ENCODE measurements around the gene MACF1. TPM values are rescaled to one million over a fixed set of nuclear protein-coding genes. Genes with fewer than 3 reads are reported as not detected.

MACF1 gene
- total RNA-seq, 1 experiment from 2014 or later: 104 TPM

- no peak overlapping the region for H3K4me3 Mint-ChIP-seq (ENCODE audit: unreplicated experiment)
- DNase-seq: no peak
- TF ChIP-seq CTCF (IDR thresholded peaks at IDR 0.05; ENCODE audit: insufficient read depth in 1 of 2, low read depth in 1 of 2, low read length in 1 of 2, severe bottlenecking in 1 of 2, unreplicated experiment in 1 of 2): no peak
- BruUV-seq (replicated peaks): no TSS peak
- CTCF ChIA-PET: no interaction called here
- H3K4me3 ChIP-seq (ENCODE audit: low read depth, low read length): no peak overlapping the region
- no peaks in the 10 kb centered on the region for H3K27me3 Mint-ChIP-seq (ENCODE audit: insufficient read depth, unreplicated experiment)
- no peaks in the 10 kb centered on the region for H3K36me3 Mint-ChIP-seq (ENCODE audit: insufficient read depth, unreplicated experiment)
- POLR2A ChIA-PET: no interaction called here
- no peaks in the 10 kb centered on the region for H3K27me3 ChIP-seq (replicated peaks; ENCODE audit: control insufficient read depth, insufficient read depth, low read length)
- no peaks in the 10 kb centered on the region for H3K9me3 Mint-ChIP-seq (ENCODE audit: unreplicated experiment)
- peaks cover 23% of the 10 kb centered on the region for H3K4me1 Mint-ChIP-seq (ENCODE audit: low read depth, unreplicated experiment)
- H3K9me3 ChIP-seq: no peaks in the 10 kb centered on the region
- H3K36me3 ChIP-seq (ENCODE audit: control insufficient read depth, insufficient read depth, low read length): no peaks in the 10 kb centered on the region
- H3K27ac Mint-ChIP-seq (ENCODE audit: unreplicated experiment): no peak overlapping the region
- intact Hi-C loops (cut with micrococcal nuclease; ENCODE audit: unreplicated experiment): loop anchor here (5.0 kb wide), 1 partner anchor 183 kb away; the partner anchor contains the start of gene NDUFS5
- H3K4me1 ChIP-seq: peaks cover 31% of the 10 kb centered on the region
These were observed 6.2 kb downstream of the MACF1 start for GRCh38 chr1:39210649-39211048.

GRCh38 chr1:39212499-39212898 is 8.0 kb downstream of the MACF1 start:
- Histone ChIP-seq H3K4me3 (ENCODE audit: low read depth, low read length) (no peak overlapping the region), H3K27me3 (replicated peaks; ENCODE audit: control insufficient read depth, insufficient read depth, low read length) (no peaks in the 10 kb centered on the region), H3K36me3 (ENCODE audit: control insufficient read depth, insufficient read depth, low read length) (no peaks in the 10 kb centered on the region), H3K4me1 (peaks cover 37% of the 10 kb centered on the region), H3K9me3 (no peaks in the 10 kb centered on the region)
- no peak for DNase-seq
- POLR2A ChIA-PET: no interaction called here
- Mint-ChIP-seq H3K27me3 (ENCODE audit: insufficient read depth, unreplicated experiment) (no peaks in the 10 kb centered on the region), H3K4me1 (ENCODE audit: low read depth, unreplicated experiment) (peaks cover 23% of the 10 kb centered on the region), H3K27ac (ENCODE audit: unreplicated experiment) (no peak overlapping the region), H3K9me3 (ENCODE audit: unreplicated experiment) (no peaks in the 10 kb centered on the region), H3K4me3 (ENCODE audit: unreplicated experiment) (no peak overlapping the region), H3K36me3 (ENCODE audit: insufficient read depth, unreplicated experiment) (no peaks in the 10 kb centered on the region)
- no TSS peak for BruUV-seq (replicated peaks)
- CTCF ChIA-PET: no interaction called here
- intact Hi-C loops (cut with micrococcal nuclease; ENCODE audit: unreplicated experiment): loop anchor here (5.0 kb wide), 1 partner anchor 185 kb away; the partner anchor contains the start of gene NDUFS5
- no peak for TF ChIP-seq CTCF (IDR thresholded peaks at IDR 0.05; ENCODE audit: insufficient read depth in 1 of 2, low read depth in 1 of 2, low read length in 1 of 2, severe bottlenecking in 1 of 2, unreplicated experiment in 1 of 2)

- TF ChIP-seq CTCF (IDR thresholded peaks at IDR 0.05; ENCODE audit: insufficient read depth in 1 of 2, low read depth in 1 of 2, low read length in 1 of 2, severe bottlenecking in 1 of 2, unreplicated experiment in 1 of 2): no peak
- peaks cover 41% of the 10 kb centered on the region for H3K4me1 ChIP-seq
- H3K4me3 ChIP-seq (ENCODE audit: low read depth, low read length): no peak overlapping the region
- no peaks in the 10 kb centered on the region for H3K9me3 ChIP-seq
- no peaks in the 10 kb centered on the region for H3K27me3 Mint-ChIP-seq (ENCODE audit: insufficient read depth, unreplicated experiment)
- H3K27me3 ChIP-seq (replicated peaks; ENCODE audit: control insufficient read depth, insufficient read depth, low read length): no peaks in the 10 kb centered on the region
- CTCF ChIA-PET: interaction anchor here (0.6 to 2.7 kb wide), 6 partner anchors 9 to 174 kb away, joined by 3 to 38 read pairs (median 4); partner anchors contain the start of gene MACF1
- H3K36me3 ChIP-seq (ENCODE audit: control insufficient read depth, insufficient read depth, low read length): no peaks in the 10 kb centered on the region
- H3K27ac Mint-ChIP-seq (ENCODE audit: unreplicated experiment): peak overlapping the region; percentile 83
- TSS peak; percentile 50 for BruUV-seq (replicated peaks)
- peak overlapping the region; percentile 61 for H3K4me3 Mint-ChIP-seq (ENCODE audit: unreplicated experiment)
- H3K9me3 Mint-ChIP-seq (ENCODE audit: unreplicated experiment): no peaks in the 10 kb centered on the region
- intact Hi-C loops (cut with micrococcal nuclease; ENCODE audit: unreplicated experiment): loop anchor here (1.0 to 5.0 kb wide), 2 partner anchors 45 to 186 kb away; partner anchors contain the start of gene NDUFS5
- H3K36me3 Mint-ChIP-seq (ENCODE audit: insufficient read depth, unreplicated experiment): no peaks in the 10 kb centered on the region
- H3K4me1 Mint-ChIP-seq (ENCODE audit: low read depth, unreplicated experiment): peaks cover 23% of the 10 kb centered on the region
- POLR2A ChIA-PET: interaction anchor here (0.7 to 1.3 kb wide), 2 partner anchors 21 to 24 kb away, joined by 3 to 4 read pairs; no protein-coding TSS in a partner anchor
- no peak for DNase-seq
These were observed 9.1 kb downstream of the MACF1 start for GRCh38 chr1:39213511-39214002.

Measured in Caco-2 (cell line).